ENCODE results near the gene SLC6A13. TPM values are rescaled to one million over a fixed set of nuclear protein-coding genes. Genes with fewer than 3 reads are reported as not detected.

SLC6A13 gene
- total RNA-seq, 1 experiment from 2014 or later = 0.37 TPM

DNA sequence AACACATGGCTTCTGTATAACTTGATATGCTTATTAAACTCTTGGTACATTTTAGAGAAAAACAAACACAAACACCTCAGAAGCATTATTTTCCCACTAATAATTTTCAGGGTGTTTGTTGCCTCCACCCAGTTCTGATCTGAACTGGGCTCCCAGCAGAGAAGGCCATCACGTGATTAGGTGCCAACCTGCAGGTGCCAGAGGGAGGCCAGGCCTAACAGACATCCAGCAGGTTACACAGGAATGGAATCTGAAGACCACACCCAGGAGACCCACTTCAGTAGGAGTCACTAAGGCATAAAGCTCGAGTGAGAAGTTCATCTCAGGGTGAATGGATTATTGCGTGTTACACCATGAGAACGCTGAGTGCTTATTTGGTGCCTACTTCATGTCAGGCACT, 57.6 kb downstream of the SLC6A13 start (continued):
- TF ChIP-seq, protein P1, sequence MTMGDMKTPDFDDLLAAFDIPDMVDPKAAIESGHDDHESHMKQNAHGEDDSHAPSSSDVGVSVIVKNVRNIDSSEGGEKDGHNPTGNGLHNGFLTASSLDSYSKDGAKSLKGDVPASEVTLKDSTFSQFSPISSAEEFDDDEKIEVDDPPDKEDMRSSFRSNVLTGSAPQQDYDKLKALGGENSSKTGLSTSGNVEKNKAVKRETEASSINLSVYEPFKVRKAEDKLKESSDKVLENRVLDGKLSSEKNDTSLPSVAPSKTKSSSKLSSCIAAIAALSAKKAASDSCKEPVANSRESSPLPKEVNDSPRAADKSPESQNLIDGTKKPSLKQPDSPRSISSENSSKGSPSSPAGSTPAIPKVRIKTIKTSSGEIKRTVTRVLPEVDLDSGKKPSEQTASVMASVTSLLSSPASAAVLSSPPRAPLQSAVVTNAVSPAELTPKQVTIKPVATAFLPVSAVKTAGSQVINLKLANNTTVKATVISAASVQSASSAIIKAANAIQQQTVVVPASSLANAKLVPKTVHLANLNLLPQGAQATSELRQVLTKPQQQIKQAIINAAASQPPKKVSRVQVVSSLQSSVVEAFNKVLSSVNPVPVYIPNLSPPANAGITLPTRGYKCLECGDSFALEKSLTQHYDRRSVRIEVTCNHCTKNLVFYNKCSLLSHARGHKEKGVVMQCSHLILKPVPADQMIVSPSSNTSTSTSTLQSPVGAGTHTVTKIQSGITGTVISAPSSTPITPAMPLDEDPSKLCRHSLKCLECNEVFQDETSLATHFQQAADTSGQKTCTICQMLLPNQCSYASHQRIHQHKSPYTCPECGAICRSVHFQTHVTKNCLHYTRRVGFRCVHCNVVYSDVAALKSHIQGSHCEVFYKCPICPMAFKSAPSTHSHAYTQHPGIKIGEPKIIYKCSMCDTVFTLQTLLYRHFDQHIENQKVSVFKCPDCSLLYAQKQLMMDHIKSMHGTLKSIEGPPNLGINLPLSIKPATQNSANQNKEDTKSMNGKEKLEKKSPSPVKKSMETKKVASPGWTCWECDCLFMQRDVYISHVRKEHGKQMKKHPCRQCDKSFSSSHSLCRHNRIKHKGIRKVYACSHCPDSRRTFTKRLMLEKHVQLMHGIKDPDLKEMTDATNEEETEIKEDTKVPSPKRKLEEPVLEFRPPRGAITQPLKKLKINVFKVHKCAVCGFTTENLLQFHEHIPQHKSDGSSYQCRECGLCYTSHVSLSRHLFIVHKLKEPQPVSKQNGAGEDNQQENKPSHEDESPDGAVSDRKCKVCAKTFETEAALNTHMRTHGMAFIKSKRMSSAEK (CRISPR knock-in tag; IDR thresholded peaks at IDR 0.05; ENCODE audit: borderline replicate concordance) = no peak

DNA sequence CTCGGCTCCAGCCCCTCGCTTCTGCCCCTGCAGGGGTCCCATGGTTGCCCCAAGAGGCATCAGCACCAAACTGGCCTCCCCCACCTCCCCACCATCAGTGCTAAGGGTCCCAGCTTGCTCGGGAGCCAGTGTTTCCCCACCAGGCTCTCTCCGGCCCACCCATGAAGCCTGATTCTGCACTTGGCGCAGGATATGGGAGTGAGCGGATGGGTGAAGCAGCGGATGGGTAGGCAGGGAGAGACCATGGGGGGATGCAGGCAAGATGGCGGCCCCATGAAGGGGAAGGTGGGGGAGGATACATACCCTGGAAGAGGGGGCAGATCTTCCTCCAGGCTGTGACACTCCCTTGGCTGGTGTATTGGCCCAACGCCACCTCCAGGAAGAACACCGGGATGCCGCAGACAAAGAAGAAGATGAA, 58.4 kb downstream of the SLC6A13 start:
- ChIA-PET POLR2A (no interaction called here), CTCF (interaction anchor here (1.0 to 2.4 kb wide), 3 partner anchors 15 to 238 kb away, joined by 3 to 43 read pairs (median 7); no protein-coding TSS in a partner anchor)
- H3K4me1 Mint-ChIP-seq = peaks cover 23% of the 10 kb centered on the region
- no peak for DNase-seq (ENCODE audit: low spot score)
- no peaks in the 10 kb centered on the region for H3K36me3 Mint-ChIP-seq
- no peak overlapping the region for H3K27ac Mint-ChIP-seq
- peak overlapping the region; percentile 68 for H3K4me3 Mint-ChIP-seq
- peaks cover 63% of the 10 kb centered on the region for H3K27me3 Mint-ChIP-seq (ENCODE audit: low read depth)
- peaks cover 9% of the 10 kb centered on the region for H3K9me3 Mint-ChIP-seq
- peak; percentile 10; the same call in 1 of the 2 replicates for TF ChIP-seq FOXP1 (CRISPR knock-in tag; IDR thresholded peaks at IDR 0.05; ENCODE audit: borderline replicate concordance)
- no peak for TF ChIP-seq ZSCAN18 (CRISPR knock-in tag; IDR thresholded peaks at IDR 0.05)
- ATAC-seq = no peak

DNA sequence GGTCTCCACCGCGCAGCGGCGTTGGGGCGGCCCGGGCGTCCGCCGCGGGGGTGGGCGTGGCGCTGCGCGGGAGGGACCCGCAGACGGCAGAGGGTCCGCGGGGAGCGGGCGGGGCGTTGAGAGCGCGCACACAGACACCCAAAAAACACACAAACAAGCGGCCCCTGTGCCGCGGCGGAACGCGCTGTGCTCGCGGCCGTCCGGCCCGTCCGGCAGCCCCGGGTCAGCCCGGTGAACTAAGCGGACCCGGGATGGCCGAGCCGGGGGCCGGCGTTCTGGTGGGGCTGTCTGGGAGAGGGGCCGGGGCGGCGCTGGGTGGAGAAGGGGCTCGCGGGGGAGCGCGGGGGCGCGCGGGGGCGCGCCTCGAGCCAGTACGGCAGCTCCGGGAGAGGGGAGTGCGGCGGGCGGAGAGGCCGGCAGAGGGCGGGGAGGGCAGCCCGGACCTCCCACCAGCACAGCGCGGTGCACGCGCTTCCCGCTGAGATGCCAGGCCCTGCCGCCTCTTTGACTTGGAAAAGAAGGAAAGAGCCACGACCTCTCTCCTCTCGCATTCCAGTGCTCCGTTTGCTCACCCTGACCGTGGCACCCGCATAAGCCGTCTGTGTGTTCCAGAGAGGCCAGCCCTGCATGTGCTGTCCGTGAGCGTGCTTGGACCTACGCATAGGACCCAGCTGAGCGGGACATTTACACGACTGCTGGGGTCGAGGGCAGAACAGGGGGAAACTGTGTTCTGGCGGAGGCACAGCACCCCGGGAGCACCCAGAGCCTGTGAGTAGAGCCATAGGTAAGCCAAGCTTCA, 59.0 kb downstream of the SLC6A13 start:
- Mint-ChIP-seq H3K9me3 (peaks cover 9% of the 10 kb centered on the region), H3K27me3 (ENCODE audit: low read depth) (peaks cover 58% of the 10 kb centered on the region), H3K36me3 (no peaks in the 10 kb centered on the region), H3K27ac (no peak overlapping the region), H3K4me3 (peak overlapping the region; percentile 68), H3K4me1 (peaks cover 24% of the 10 kb centered on the region)
- CTCF ChIA-PET = interaction anchor here (1.0 to 2.4 kb wide), 3 partner anchors 15 to 239 kb away, joined by 3 to 43 read pairs (median 7); no protein-coding TSS in a partner anchor
- POLR2A ChIA-PET = no interaction called here
- ATAC-seq (peak; percentile 58), DNase-seq (ENCODE audit: low spot score) (peak; percentile 59)
- TF ChIP-seq SP1 (CRISPR knock-in tag; conservative IDR thresholded peaks at IDR 0.05) (0 out of 2 replicates have a peak, but pooled peaks have one; percentile 22), ZNF423 (CRISPR knock-in tag; IDR thresholded peaks at IDR 0.05) (no peak), E2F5 (CRISPR knock-in tag; IDR thresholded peaks at IDR 0.05) (0 out of 2 replicates have a peak, but pooled peaks have one; percentile 24), FOXJ3 (CRISPR knock-in tag; IDR thresholded peaks at IDR 0.05; ENCODE audit: borderline replicate concordance) (no peak), FOXP1 (CRISPR knock-in tag; IDR thresholded peaks at IDR 0.05; ENCODE audit: borderline replicate concordance) (peak; percentile 12; the same call in 1 of the 2 replicates), E2F4 (CRISPR knock-in tag; IDR thresholded peaks at IDR 0.05; ENCODE audit: borderline replicate concordance, low read depth) (no peak), TEAD1 (CRISPR knock-in tag; IDR thresholded peaks at IDR 0.05) (0 out of 2 replicates have a peak, but pooled peaks have one; percentile 18), KAT7 (CRISPR knock-in tag; IDR thresholded peaks at IDR 0.05; ENCODE audit: borderline replicate concordance) (no peak), ZNF671 (CRISPR knock-in tag; IDR thresholded peaks at IDR 0.05) (no peak), NFE2L1 (CRISPR knock-in tag; IDR thresholded peaks at IDR 0.05) (no peak), AFF4 (CRISPR knock-in tag; IDR thresholded peaks at IDR 0.05; ENCODE audit: borderline replicate concordance) (no peak), CREM (CRISPR knock-in tag; IDR thresholded peaks at IDR 0.05) (no peak), ZSCAN18 (CRISPR knock-in tag; IDR thresholded peaks at IDR 0.05) (no peak), IRF1 (CRISPR knock-in tag; IDR thresholded peaks at IDR 0.05) (no peak), NFYB (CRISPR knock-in tag; conservative IDR thresholded peaks at IDR 0.05; ENCODE audit: low read depth) (no peak)

Data from WTC11 (cell line).